Dedifferentiated amniotic fluid mesenchymal stem cell (primary cell): ENCODE measurements around the gene TWIST1.

Source experiments
- DNase-seq: peaks from one replicate; pipeline ENCODE4 v3.0.0-alpha.2; 2016; ENCODE audit errors: extremely low spot score

TWIST1 gene

GRCh38 chr7:19113855-19114550, 3.4 kb downstream of the TWIST1 start:
- no peak for DNase-seq

- DNase-seq = no peak
These were observed 4.5 kb downstream of the TWIST1 start for GRCh38 chr7:19113002-19113350.

DNA sequence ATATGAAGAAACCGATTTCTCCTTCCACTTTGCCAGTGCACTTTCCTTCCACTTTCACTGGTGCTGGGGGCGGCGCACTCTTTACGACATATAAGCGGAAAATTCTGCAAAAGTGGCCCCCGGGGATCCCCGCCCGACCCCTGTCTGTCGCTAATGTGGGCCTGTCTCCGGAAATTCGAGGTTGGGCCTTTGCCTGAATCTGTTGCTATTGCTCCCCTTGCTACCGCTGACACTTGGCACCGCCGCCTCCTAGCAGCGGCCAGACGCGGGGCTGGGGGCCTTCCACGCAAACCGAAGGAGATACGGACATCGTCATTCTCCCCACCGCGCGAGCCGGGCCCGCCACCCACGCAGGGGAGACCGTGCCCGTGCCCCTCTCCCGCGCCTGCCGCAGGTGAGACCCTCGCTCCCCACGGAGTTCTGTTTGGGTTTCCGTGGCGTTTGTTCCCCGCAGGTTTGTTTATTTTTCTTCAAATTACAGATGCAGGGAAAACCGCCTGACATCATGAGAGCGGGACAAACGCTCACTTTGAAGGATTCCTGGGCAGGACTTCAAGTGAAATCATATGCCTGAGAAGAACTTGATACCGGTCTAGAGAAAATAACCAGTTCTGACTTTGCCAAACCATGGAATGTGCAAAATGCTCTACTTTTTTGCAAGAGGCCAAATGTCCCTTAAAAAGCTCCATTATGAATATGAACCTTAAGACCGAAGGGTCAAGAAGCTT, 5.0 kb downstream of the TWIST1 start:
- DNase-seq = peak; percentile 84

DNA sequence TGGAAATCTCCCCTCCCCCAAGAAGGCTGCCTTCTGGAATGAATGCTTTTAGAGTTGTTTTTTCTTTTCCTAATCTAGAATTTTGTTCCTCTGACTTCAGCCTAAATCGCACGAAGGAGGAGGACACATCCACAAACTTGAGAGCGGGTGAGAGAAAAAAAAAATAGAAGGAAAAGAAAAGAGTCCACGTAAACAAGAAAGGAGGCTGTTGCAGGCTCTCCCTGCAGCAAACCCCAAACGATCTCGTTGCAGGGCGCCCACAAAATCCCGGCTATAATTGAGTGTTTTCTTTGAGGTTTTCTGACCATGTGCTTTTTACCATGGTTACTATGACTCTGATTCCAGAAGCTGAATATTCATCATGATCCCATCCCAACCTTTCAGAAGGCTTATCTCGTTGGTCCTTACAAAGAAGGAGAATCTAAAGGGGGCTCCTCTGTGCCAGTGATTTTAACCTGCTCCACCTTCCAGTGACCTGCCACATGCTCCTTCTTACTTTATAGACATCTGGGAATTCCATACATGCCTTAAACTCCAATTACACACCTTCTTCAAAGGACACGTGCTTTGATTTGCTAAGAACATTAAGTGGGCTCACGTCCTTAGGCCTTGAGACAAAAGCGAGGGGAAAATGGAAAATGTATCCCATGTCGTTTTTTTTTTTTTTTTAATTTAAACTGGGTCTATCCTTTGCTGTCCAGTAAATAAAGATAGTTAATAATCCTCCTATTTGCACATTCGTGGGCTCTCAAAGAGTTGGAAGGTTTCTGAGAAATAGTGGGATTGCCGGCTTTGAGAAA, 5.8 kb downstream of the TWIST1 start:
- DNase-seq = peak; percentile 55

DNA sequence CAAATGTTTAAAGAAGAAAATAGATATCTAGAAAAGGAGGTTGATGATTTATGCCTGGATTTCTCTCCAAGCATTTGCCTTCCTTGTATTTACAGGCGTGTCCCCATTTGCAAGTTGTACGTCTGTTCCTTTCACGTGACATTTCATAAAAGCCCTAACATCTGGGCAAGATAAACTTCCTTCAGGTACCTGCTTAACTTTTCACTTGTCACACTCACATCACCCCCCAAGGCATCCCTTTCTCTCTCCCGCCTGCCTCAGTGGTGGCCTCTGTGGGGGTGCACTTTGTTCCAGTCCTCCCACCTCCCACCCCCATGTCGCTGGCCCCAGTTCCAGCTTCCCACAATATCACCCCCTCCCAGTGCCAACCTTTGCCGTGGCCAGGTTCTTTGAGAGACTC, 6.7 kb downstream of the TWIST1 start:
- DNase-seq = no peak

DNA sequence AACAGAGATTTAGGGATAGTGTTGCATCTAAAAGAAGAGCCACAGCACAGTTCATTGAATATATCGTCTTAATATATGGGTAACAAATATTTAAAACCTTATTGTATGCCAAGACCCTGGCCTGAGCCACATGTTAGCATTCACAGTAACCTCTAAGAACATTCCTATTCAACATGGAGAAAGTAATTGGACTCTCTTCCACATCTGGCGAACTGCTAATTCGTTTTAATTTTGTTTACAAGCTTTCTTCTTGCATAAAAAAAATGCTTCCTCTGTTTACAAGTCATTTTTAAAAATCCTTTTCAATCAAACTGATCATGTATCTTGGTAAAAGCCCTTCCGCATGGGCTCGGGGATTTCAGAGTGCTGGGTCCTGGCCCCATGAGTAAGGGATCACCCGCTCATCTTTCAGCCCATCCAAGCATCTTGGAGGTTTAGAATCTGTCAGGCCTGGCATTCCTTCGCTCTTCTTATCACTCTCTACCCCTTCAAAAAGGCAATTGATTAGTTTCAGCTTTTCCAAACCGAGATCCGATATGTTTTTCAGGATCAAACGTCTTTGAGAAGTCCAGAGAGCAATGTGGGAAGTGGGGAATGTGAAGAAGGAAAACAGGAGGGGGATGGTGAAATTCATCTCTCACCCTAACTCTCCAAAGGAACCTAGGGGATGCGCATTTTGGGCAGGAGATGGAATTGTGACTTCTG, 7.3 kb downstream of the TWIST1 start:
- no peak for DNase-seq

DNA sequence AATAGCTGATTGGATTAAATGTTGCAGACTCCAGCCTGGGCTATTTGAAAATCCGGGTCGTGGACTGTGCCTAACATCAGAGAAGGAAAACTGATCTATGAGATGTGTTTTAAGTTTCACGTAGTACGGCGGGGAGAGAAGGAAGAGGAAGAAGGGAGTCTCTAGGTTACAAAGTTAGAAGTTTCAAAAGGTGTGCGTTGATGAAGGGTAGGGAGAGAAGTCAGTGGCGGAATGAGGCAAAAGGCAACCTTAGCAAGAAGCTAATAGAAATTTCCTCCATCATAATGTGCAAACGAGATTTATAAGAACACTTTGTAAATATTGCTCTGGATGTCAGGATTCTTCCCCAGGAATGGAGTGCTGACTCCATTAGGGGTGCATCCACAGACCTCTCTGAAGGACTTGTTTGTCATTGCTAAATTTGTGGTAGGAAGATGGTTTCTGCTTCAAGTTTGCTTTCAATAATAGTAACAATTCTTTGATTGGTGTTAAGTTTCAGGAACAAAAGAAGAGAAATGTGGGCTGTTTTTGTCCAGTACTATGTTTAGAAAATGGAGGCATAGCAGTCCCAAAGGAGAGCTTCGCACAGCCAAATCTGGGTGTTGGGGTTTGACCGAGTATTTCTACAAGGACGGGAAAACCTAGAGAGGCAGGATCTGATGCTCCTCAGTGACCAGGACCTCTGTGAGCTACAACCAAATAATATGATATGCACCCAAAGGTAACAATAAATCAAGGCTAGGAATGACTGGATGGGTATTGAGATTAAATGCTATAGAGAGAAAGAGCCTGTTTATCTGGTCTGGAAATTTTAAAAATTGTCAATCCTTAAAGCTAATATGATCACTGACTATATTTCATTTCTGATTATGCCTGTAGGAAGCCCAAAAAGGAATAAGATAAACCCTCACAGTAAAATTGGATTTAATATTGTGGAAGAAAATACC, 8.2 kb downstream of the TWIST1 start:
- DNase-seq = no peak

DNA sequence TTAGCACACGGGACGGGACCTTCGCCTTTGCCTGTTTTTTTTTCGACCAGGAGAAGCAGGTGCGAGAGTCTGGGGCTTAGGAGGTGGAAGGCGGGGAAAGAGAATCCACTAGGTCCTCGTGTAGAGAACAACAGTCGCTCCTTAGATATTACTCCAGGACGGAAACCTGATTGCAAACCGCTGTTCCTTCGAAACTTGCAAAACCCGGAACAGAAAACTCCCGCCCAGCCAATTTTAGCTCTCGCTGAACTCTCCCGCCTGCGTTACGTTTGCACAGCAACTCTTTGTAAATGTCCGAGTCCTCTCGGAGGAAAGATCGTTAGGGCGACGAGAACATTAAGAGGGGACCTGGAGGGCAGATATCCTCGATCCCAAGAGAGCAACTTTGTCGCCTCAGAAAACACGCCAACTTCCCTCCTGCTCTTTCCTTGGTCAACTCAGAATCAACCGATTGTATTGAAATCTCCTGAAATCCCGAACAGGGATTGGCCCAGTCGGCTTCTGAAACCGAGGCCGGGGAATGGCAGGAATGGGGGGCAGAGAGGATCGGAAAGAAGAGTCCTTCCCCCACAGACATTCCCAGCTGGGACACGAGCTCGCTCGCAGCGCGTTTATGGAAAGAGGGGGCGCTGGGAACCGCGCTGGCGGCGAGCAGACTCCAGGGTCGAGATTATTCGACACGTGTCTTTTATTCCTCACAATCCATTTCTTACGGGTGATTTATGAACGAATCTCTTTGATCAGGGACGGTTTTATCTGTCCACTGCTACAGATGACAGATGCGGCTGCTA, 9.9 kb downstream of the TWIST1 start:
- DNase-seq = peak; percentile 57

DNA sequence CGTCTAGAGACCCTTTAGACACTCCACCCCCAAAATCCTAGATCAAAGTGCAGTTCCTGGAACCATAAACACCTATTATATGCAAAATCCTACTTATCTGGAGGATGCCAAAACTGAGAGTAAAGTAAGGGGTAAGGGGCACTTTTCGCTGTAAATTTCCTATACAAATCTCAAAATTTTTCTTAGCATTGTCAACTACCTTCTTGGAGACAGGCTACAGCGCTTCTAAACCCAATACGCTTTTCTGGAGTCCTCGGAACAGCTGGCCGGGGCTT, 10.4 kb downstream of the TWIST1 start:
- no peak for DNase-seq

GRCh38 chr7:19106241-19107080, 11.0 kb downstream of the TWIST1 start:
- no peak for DNase-seq

DNA sequence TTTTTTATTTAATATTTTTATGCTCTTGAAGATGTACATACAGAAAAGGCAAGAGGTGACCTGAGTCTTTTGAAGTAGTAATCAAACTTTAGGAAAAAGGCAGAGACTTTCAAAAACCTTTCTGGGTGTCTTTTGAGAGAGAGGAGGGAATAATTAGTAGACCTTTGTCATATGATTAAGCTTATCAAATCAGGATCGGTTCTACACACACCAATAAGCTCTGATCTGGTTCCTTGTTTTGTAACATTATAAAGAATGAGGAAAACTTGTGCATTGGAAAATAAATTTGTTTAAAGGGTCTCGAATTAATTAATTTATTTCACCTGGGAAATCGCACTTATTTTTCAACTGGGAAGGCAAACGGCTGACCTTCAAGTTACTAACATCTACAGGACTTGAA, 11.9 kb downstream of the TWIST1 start:
- no peak for DNase-seq

DNA sequence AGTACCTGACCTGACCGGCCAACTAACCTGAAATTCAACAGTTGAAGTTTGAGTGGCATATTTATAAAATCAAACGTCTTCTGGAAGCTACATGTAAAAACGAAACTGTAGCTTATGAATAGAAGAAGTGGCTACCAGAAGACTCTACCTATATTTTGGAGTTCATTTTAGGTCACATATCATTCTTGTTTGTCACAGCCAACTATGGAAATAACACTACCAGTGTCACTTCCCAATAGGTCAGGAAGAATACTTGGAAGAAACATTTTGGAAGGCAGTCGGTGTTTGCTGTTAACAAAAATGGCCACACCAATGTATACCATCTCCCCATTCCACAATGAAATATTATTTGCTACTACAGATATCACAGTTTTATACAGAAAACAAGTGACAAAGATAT, 12.6 kb downstream of the TWIST1 start:
- no peak for DNase-seq

GRCh38 chr7:19102884-19103283, 14.6 kb downstream of the TWIST1 start:
- no peak for DNase-seq

- DNase-seq = no peak
These were observed 15.5 kb downstream of the TWIST1 start for GRCh38 chr7:19101909-19102308.

DNA sequence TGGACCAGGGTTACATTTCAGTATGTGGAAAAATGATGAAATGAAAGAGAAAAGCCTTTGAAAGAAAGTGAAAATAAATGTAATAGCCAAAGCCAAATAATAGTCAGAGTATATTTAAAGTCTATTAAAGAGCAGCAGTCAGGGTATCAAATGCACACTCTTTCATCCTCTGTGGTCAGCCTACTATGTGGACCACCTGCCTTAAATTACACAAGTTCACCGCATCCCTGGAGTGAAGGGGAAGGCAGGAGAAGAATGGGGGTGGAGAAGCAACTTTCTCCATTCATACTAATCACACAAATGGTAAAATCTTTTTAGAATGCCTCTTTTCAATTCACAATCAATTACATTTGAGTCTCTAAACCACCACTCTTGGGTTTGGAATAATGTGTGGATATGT, 16.0 kb downstream of the TWIST1 start:
- no peak for DNase-seq

DNA sequence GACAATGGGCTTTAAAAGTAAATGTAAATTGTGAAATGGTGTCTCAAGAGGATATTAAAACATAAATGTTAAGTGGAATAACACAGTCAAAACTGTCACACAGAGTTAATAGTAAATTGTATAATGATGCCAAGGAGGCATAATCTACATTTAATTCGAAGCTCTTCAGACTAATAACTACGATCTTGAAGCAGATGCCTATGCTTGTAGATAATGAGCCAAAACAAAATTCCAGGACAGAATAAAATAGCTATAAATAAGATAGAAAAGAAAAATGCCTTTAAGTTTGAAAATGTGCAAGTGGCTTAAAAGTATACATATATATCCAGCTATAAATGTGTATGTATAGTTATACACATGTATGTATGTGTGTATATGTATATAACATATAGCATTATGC, 17.5 kb downstream of the TWIST1 start:
- no peak for DNase-seq

- no peak for DNase-seq
These were observed 18.2 kb downstream of the TWIST1 start for GRCh38 chr7:19099194-19099593.

DNA sequence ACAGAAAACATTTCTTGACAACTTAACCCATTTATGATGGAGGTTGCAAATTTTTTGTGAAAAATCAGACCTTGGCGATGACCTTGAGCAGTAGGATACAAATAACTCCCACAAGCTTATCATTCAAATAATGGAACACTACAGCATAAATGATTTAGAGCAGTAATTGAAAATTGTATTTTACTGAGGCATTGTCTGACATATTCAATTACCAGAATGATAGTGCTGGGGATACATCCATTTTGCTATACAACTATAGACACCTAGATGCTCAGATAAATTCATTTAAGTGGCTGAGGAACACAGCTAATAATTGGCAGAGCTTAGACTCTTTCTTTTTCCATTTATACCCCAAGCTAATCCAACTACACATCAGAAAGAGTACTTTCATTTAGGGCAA, 18.9 kb downstream of the TWIST1 start:
- no peak for DNase-seq

DNA sequence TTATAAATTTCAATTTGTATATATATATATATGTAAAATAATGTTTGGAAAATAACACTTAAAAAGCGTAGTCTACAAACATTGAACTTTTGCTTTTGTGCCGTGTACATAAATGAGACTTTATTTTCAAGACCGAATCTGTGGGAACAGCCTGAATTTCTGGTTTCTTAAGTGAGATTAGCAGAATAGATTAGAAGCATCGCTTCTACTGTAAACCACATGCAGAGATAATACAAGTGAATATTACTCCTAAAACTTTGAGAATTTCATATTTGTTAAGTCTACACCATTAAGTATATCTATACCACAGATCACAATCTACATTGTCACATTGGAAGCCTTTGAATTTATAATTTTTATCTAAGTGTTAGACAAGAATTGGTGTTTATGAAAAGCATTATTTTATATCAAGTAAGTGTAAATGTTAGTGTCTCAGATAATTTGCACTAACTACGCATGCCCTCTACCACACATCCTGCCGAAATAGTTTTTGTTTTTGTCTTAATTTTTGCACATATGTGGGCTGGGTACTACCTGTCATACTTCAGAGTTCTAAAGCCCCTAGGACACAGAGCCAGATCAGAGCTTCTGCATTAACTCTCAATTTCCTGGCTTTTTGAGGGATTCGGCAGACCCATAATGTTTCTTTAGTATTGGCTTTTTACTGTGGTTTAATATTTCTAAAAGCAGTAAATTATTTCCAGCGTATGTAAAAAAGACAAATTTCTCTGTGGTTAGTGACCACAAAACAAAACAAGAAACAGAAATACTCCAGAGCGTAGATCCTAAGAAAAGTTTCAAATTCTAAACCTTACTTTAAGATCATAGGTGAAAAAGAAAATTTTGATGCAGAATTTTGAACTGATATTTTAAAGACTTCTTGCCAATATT, 20.0 kb downstream of the TWIST1 start:
- no peak for DNase-seq
